ENCODE data around the gene PCNX3.

The PCNX3 gene

GRCh38 chr11:65630215-65630614 is 14.6 kb downstream of the PCNX3 start:
- no CpG with 5 or more reads among the region's 11 CpGs for WGBS (ENCODE audit: extremely low coverage, insufficient coverage, low lambda C conversion rate)
- H3K4me2 ChIP-seq (ENCODE audit: low read length) = no peak overlapping the region
- H3K4me3 ChIP-seq (ENCODE audit: low read length) = no peak overlapping the region

GRCh38 chr11:65633390-65634108 is 18.0 kb downstream of the PCNX3 start:
- Histone ChIP-seq H3K4me1 (ENCODE audit: control insufficient read depth, low read depth, low read length) (peaks cover 3% of the 10 kb centered on the region), H3K4me3 (ENCODE audit: low read length) (no peak overlapping the region), H3K56ac (ENCODE audit: low read length) (no peak overlapping the region), H3K79me1 (ENCODE audit: low read length) (no peaks in the 10 kb centered on the region), H2BK120ac (ENCODE audit: low read depth, low read length) (no peak overlapping the region), H3K79me2 (ENCODE audit: control insufficient read depth, insufficient read depth, low read length) (no peaks in the 10 kb centered on the region), H3K27me3 (ENCODE audit: insufficient read depth, low read length, poor library complexity) (no peaks in the 10 kb centered on the region), H2BK15ac (replicated peaks; ENCODE audit: low read depth) (no peak overlapping the region), H3K9ac (ENCODE audit: low read length) (no peak overlapping the region), H3K36me3 (ENCODE audit: control insufficient read depth, insufficient read depth, low read length) (peaks cover 25% of the 10 kb centered on the region), H4K5ac (ENCODE audit: low read length) (no peak overlapping the region), H3K23ac (ENCODE audit: low read length) (no peak overlapping the region), H4K8ac (ENCODE audit: low read depth, low read length) (no peak overlapping the region), H3K4ac (ENCODE audit: low read depth, low read length) (no peak overlapping the region), H3K27ac (ENCODE audit: low read depth, low read length) (no peak overlapping the region), H3K18ac (ENCODE audit: low read length) (no peak overlapping the region), H3K4me2 (ENCODE audit: low read length) (no peak overlapping the region), H2AK5ac (ENCODE audit: low read length) (no peak overlapping the region), H2BK5ac (ENCODE audit: low read length) (no peak overlapping the region)
- DNase-seq = no peak
- no CpG with 5 or more reads among the region's 20 CpGs for WGBS (ENCODE audit: extremely low coverage, insufficient coverage, low lambda C conversion rate)

More at GRCh38 chr11:65630215-65630614, 14.6 kb downstream of the PCNX3 start:
- DNase-seq = no peak
- no peak overlapping the region for H4K8ac ChIP-seq (ENCODE audit: low read depth, low read length)
- H3K79me2 ChIP-seq (ENCODE audit: control insufficient read depth, insufficient read depth, low read length) = no peaks in the 10 kb centered on the region
- no peak overlapping the region for H3K23ac ChIP-seq (ENCODE audit: low read length)
- no peak overlapping the region for H3K56ac ChIP-seq (ENCODE audit: low read length)
- H3K36me3 ChIP-seq (ENCODE audit: control insufficient read depth, insufficient read depth, low read length) = peaks cover 30% of the 10 kb centered on the region
- no peak overlapping the region for H2BK120ac ChIP-seq (ENCODE audit: low read depth, low read length)
- H3K9ac ChIP-seq (ENCODE audit: low read length) = no peak overlapping the region
- no peak overlapping the region for H2AK5ac ChIP-seq (ENCODE audit: low read length)
- H3K27me3 ChIP-seq (ENCODE audit: insufficient read depth, low read length, poor library complexity) = no peaks in the 10 kb centered on the region
- no peak overlapping the region for H2BK5ac ChIP-seq (ENCODE audit: low read length)
- H2BK15ac ChIP-seq (replicated peaks; ENCODE audit: low read depth) = no peak overlapping the region
- no peaks in the 10 kb centered on the region for H3K79me1 ChIP-seq (ENCODE audit: low read length)
- H3K4me1 ChIP-seq (ENCODE audit: control insufficient read depth, low read depth, low read length) = no peaks in the 10 kb centered on the region
- no peak overlapping the region for H4K5ac ChIP-seq (ENCODE audit: low read length)
- no peak overlapping the region for H3K4ac ChIP-seq (ENCODE audit: low read depth, low read length)
- H3K27ac ChIP-seq (ENCODE audit: low read depth, low read length) = no peak overlapping the region
- H3K18ac ChIP-seq (ENCODE audit: low read length) = no peak overlapping the region

GRCh38 chr11:65634109-65634436 is 18.5 kb downstream of the PCNX3 start:
- Histone ChIP-seq H3K56ac (ENCODE audit: low read length) (no peak overlapping the region), H2BK120ac (ENCODE audit: low read depth, low read length) (no peak overlapping the region), H3K79me1 (ENCODE audit: low read length) (no peaks in the 10 kb centered on the region), H3K23ac (ENCODE audit: low read length) (no peak overlapping the region), H2BK5ac (ENCODE audit: low read length) (no peak overlapping the region), H3K4me1 (ENCODE audit: control insufficient read depth, low read depth, low read length) (peaks cover 3% of the 10 kb centered on the region), H3K4me2 (ENCODE audit: low read length) (no peak overlapping the region), H3K27ac (ENCODE audit: low read depth, low read length) (no peak overlapping the region), H3K79me2 (ENCODE audit: control insufficient read depth, insufficient read depth, low read length) (no peaks in the 10 kb centered on the region), H3K27me3 (ENCODE audit: insufficient read depth, low read length, poor library complexity) (no peaks in the 10 kb centered on the region), H3K4ac (ENCODE audit: low read depth, low read length) (no peak overlapping the region), H2AK5ac (ENCODE audit: low read length) (no peak overlapping the region), H3K18ac (ENCODE audit: low read length) (no peak overlapping the region), H2BK15ac (replicated peaks; ENCODE audit: low read depth) (no peak overlapping the region), H3K36me3 (ENCODE audit: control insufficient read depth, insufficient read depth, low read length) (peaks cover 22% of the 10 kb centered on the region), H3K4me3 (ENCODE audit: low read length) (no peak overlapping the region), H4K8ac (ENCODE audit: low read depth, low read length) (no peak overlapping the region), H4K5ac (ENCODE audit: low read length) (no peak overlapping the region), H3K9ac (ENCODE audit: low read length) (no peak overlapping the region)
- WGBS (ENCODE audit: extremely low coverage, insufficient coverage, low lambda C conversion rate) = no CpG with 5 or more reads among the region's 14 CpGs
- DNase-seq = no peak

GRCh38 chr11:65634440-65634839 is 18.9 kb downstream of the PCNX3 start:
- no peak for DNase-seq
- Histone ChIP-seq H3K4me3 (ENCODE audit: low read length) (no peak overlapping the region), H2AK5ac (ENCODE audit: low read length) (no peak overlapping the region), H3K79me2 (ENCODE audit: control insufficient read depth, insufficient read depth, low read length) (no peaks in the 10 kb centered on the region), H3K27ac (ENCODE audit: low read depth, low read length) (no peak overlapping the region), H2BK120ac (ENCODE audit: low read depth, low read length) (no peak overlapping the region), H3K36me3 (ENCODE audit: control insufficient read depth, insufficient read depth, low read length) (peaks cover 18% of the 10 kb centered on the region), H2BK5ac (ENCODE audit: low read length) (no peak overlapping the region), H3K4me2 (ENCODE audit: low read length) (no peak overlapping the region), H3K23ac (ENCODE audit: low read length) (no peak overlapping the region), H4K8ac (ENCODE audit: low read depth, low read length) (no peak overlapping the region), H3K9ac (ENCODE audit: low read length) (no peak overlapping the region), H4K5ac (ENCODE audit: low read length) (no peak overlapping the region), H3K4ac (ENCODE audit: low read depth, low read length) (no peak overlapping the region), H3K27me3 (ENCODE audit: insufficient read depth, low read length, poor library complexity) (no peaks in the 10 kb centered on the region), H3K56ac (ENCODE audit: low read length) (no peak overlapping the region), H3K79me1 (ENCODE audit: low read length) (no peaks in the 10 kb centered on the region), H2BK15ac (replicated peaks; ENCODE audit: low read depth) (no peak overlapping the region), H3K18ac (ENCODE audit: low read length) (no peak overlapping the region), H3K4me1 (ENCODE audit: control insufficient read depth, low read depth, low read length) (peaks cover 3% of the 10 kb centered on the region)
- no CpG with 5 or more reads among the region's 11 CpGs for WGBS (ENCODE audit: extremely low coverage, insufficient coverage, low lambda C conversion rate)

GRCh38 chr11:65634905-65635731 is 19.5 kb downstream of the PCNX3 start:
- H3K4ac ChIP-seq (ENCODE audit: low read depth, low read length) = no peak overlapping the region
- no peak overlapping the region for H2BK120ac ChIP-seq (ENCODE audit: low read depth, low read length)
- no peaks in the 10 kb centered on the region for H3K79me1 ChIP-seq (ENCODE audit: low read length)
- H3K4me2 ChIP-seq (ENCODE audit: low read length) = no peak overlapping the region
- H3K23ac ChIP-seq (ENCODE audit: low read length) = no peak overlapping the region
- H4K8ac ChIP-seq (ENCODE audit: low read depth, low read length) = no peak overlapping the region
- H3K4me3 ChIP-seq (ENCODE audit: low read length) = no peak overlapping the region
- H3K36me3 ChIP-seq (ENCODE audit: control insufficient read depth, insufficient read depth, low read length) = peaks cover 14% of the 10 kb centered on the region
- no peak overlapping the region for H2BK5ac ChIP-seq (ENCODE audit: low read length)
- H2AK5ac ChIP-seq (ENCODE audit: low read length) = no peak overlapping the region
- H2BK15ac ChIP-seq (replicated peaks; ENCODE audit: low read depth) = no peak overlapping the region
- H3K9ac ChIP-seq (ENCODE audit: low read length) = no peak overlapping the region
- peaks cover 3% of the 10 kb centered on the region for H3K4me1 ChIP-seq (ENCODE audit: control insufficient read depth, low read depth, low read length)
- H4K5ac ChIP-seq (ENCODE audit: low read length) = no peak overlapping the region
- no peak overlapping the region for H3K56ac ChIP-seq (ENCODE audit: low read length)
- H3K79me2 ChIP-seq (ENCODE audit: control insufficient read depth, insufficient read depth, low read length) = no peaks in the 10 kb centered on the region
- WGBS (ENCODE audit: extremely low coverage, insufficient coverage, low lambda C conversion rate) = no CpG with 5 or more reads among the region's 46 CpGs
- no peak for DNase-seq
- H3K27me3 ChIP-seq (ENCODE audit: insufficient read depth, low read length, poor library complexity) = no peaks in the 10 kb centered on the region
- H3K18ac ChIP-seq (ENCODE audit: low read length) = no peak overlapping the region
- H3K27ac ChIP-seq (ENCODE audit: low read depth, low read length) = no peak overlapping the region
